Subcutaneous adipose tissue (tissue), 4 donors: Measurements from ENCODE around the gene FMN1. TPM values are rescaled to one million over a fixed set of nuclear protein-coding genes. Genes with fewer than 3 reads are reported as not detected.

Source experiments
- total RNA-seq, 4 donors: library from RNA; depleted of rRNA; stranded (reverse); fragments of >200 nt; gene quantifications; one replicate each; pipeline ENCODE4 v1.1.0, GENCODE V29; 2016
- TF ChIP-seq, protein P1 (sequence below): fragments of 450-650 bp; IDR thresholded peaks from one replicate; pipeline ENCODE4 v1.5.1; 2016; ENCODE audit warnings: low read depth, mild to moderate bottlenecking, control low read depth, antibody characterized with exemption, moderate library complexity

FMN1 gene
- total RNA-seq, 4 donors from 2014 or later: 15.6 to 76.7 (median 53.9) TPM

DNA sequence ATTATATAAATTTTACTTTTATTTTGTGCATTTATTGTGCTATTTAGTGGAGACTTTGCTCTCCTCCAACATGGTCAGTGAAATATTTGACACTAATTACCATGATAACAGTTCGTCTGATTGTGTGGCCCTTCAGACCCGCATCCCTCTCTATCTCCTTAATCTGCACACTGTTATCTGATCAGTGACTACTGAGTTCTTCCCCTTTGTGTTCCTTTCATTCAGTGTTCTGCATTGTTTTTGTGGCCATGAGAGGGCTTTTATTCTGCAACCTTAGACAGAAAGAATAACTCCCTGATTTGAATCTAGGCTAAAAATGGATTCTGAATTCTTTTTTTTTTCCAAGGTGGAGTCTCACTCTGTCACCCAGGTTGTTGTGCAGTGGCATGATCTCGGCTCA is 11.9 kb upstream of the FMN1 start:
- TF ChIP-seq, protein P1, sequence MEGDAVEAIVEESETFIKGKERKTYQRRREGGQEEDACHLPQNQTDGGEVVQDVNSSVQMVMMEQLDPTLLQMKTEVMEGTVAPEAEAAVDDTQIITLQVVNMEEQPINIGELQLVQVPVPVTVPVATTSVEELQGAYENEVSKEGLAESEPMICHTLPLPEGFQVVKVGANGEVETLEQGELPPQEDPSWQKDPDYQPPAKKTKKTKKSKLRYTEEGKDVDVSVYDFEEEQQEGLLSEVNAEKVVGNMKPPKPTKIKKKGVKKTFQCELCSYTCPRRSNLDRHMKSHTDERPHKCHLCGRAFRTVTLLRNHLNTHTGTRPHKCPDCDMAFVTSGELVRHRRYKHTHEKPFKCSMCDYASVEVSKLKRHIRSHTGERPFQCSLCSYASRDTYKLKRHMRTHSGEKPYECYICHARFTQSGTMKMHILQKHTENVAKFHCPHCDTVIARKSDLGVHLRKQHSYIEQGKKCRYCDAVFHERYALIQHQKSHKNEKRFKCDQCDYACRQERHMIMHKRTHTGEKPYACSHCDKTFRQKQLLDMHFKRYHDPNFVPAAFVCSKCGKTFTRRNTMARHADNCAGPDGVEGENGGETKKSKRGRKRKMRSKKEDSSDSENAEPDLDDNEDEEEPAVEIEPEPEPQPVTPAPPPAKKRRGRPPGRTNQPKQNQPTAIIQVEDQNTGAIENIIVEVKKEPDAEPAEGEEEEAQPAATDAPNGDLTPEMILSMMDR: no peak

GRCh38 chr15:33204926-33205325 is 10.4 kb upstream of the FMN1 start:
- TF ChIP-seq, protein P1: no peak

GRCh38 chr15:33204087-33204486 is 9.6 kb upstream of the FMN1 start:
- TF ChIP-seq, protein P1: no peak

DNA sequence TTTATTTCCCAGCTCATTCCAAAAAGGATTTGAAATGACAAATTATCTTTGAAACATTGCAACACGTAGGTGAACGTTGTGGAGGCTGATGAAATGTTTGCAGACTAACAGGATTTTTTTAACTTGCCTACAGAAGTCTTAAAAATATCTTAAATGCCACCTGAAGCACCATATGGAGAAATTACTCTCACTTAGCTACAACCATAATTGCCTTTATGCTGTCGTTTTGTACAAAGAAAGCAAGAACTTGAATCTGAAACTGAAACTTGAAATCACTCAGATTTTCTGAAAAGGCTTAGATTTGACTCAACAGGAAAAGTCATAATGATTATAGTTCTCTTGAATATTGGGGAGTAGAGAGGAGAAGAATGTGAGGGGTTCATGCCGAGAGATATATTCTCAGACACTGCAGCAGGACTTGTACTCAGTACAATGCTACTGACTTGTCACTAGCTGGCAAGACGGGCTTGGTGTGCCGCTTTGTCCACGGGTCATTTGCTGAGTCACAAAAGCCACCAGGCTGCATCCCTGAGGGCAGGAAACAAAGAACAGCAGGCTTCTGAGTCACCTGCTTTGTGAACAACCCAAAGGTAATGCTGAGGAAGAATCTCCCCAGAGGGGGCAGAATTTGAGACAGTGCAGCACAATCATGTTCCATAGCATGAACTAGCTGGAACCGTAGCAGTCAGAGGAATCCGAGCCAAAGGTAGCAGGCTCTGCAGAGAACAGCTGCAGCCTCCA is 7.1 kb upstream of the FMN1 start:
- TF ChIP-seq, protein P1: no peak

GRCh38 chr15:33200903-33201302 is 6.4 kb upstream of the FMN1 start:
- TF ChIP-seq, protein P1: no peak

DNA sequence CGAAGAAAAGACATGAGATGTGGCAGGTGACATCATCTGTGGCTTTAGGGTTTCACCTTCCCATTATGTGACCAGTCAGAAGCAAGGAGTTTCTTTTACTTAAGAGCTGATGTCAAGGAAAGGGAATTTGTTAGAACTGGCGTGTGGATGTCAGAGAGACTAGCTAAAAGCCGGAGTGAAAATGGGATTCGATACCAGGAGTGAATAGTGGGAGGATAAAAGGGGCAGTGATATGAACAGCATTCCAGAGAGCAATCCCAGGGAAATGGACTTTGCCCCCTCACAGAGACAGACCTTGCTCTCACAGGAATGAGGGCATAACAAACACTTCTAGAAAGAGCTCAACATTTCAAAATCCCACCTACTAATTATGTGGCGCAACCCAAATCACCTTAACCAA is 5.9 kb upstream of the FMN1 start:
- TF ChIP-seq, protein P1: no peak

- TF ChIP-seq, protein P1: no peak
These were observed 4.0 kb upstream of the FMN1 start for GRCh38 chr15:33198541-33198940.
